Keratinocyte (primary cell): ENCODE results near the gene MCTP2. TPM values are rescaled to one million over a fixed set of nuclear protein-coding genes. Genes with fewer than 3 reads are reported as not detected.
A peak's percentile ranks its signal among the peaks of the same experiment; 100 is the strongest.

Experiments
- DNase-seq: peaks from one replicate; pipeline ENCODE4 v3.0.0-alpha.2; 2011; ENCODE audit warnings: low read depth, missing footprints, low spot score
- FAIRE-seq: peaks from 2 replicates; lab custom pipeline; 2011; peaks lifted over from hg19 to GRCh38; lab: Jason Lieb, UNC
- H2AFZ ChIP-seq: 2 replicates; pipeline ENCODE4 v1.6.0; 2012; ENCODE audit warnings: low read length, control low read depth, inconsistent platforms; ENCODE audit not compliant: control insufficient read depth
- H3K27ac ChIP-seq: 2 replicates; pipeline ENCODE4 v1.5.1; 2011; ENCODE audit warnings: low read length; ENCODE audit not compliant: control insufficient read depth, insufficient read depth
- H3K27me3 ChIP-seq: 3 replicates; pipeline ENCODE4 v1.6.0; 2011; ENCODE audit warnings: low read length; ENCODE audit not compliant: control insufficient read depth, insufficient read depth; ENCODE audit errors: extremely low read depth
- H3K36me3 ChIP-seq, 2 experiments: 2 replicates in 1 of 2; 3 replicates in 1 of 2; pipeline ENCODE4 v1.5.1; 2011; ENCODE audit warnings: low read length in 2 of 2, mild to moderate bottlenecking in 1 of 2; ENCODE audit not compliant: control insufficient read depth in 2 of 2, insufficient read depth in 2 of 2; ENCODE audit errors: extremely low read depth in 1 of 2
- H3K4me1 ChIP-seq: 3 replicates; pipeline ENCODE4 v1.5.1; 2011; ENCODE audit warnings: low read length; ENCODE audit not compliant: control insufficient read depth, insufficient read depth; ENCODE audit errors: extremely low read depth
- H3K4me2 ChIP-seq: 3 replicates; pipeline ENCODE4 v1.6.0; 2011; ENCODE audit warnings: low read depth, low read length; ENCODE audit not compliant: control insufficient read depth, insufficient read depth; ENCODE audit errors: extremely low read depth
- H3K4me3 ChIP-seq, 3 experiments: fragments of 200-600 bp in 1 of 3; sonication (generic) in 1 of 3; 2 replicates in 2 of 3; 3 replicates in 1 of 3; pipeline ENCODE4 v1.5.1; 2011 to 2016; ENCODE audit warnings: low read length in 3 of 3, mild to moderate bottlenecking in 3 of 3, control low read depth in 2 of 3, inconsistent platforms in 1 of 3, low read depth in 1 of 3, mixed read lengths in 1 of 3, mixed run types in 1 of 3, moderate library complexity in 1 of 3; ENCODE audit not compliant: control insufficient read depth in 2 of 3, insufficient read depth in 2 of 3; ENCODE audit errors: extremely low read depth in 1 of 3
- H3K79me2 ChIP-seq: 2 replicates; pipeline ENCODE4 v1.6.0; 2012; ENCODE audit warnings: low read length; ENCODE audit not compliant: control insufficient read depth, insufficient read depth
- H3K9ac ChIP-seq: 3 replicates; pipeline ENCODE4 v1.6.0; 2011; ENCODE audit warnings: low read length; ENCODE audit not compliant: control insufficient read depth, insufficient read depth; ENCODE audit errors: extremely low read depth
- H3K9me1 ChIP-seq: 3 replicates; pipeline ENCODE4 v1.6.0; 2011; ENCODE audit warnings: low read length; ENCODE audit not compliant: control insufficient read depth, insufficient read depth; ENCODE audit errors: extremely low read depth
- H3K9me3 ChIP-seq: 2 replicates; pipeline ENCODE4 v1.5.1; 2012; ENCODE audit warnings: low read depth, low read length; ENCODE audit not compliant: control insufficient read depth
- H4K20me1 ChIP-seq: 3 replicates; pipeline ENCODE4 v1.6.0; 2011; ENCODE audit warnings: low read length; ENCODE audit not compliant: control insufficient read depth, insufficient read depth; ENCODE audit errors: extremely low read depth
- EZH2 ChIP-seq: IDR thresholded peaks from one replicate; pipeline ENCODE4 v1.6.1; 2012; ENCODE audit warnings: inconsistent platforms, mild to moderate bottlenecking, low read length, moderate library complexity
- dilution Hi-C: fragments of 300-500 bp; cut with MboI; formaldehyde crosslinking; loops from one replicate; pipeline ENCODE4 v1.7.0; 2020; ENCODE audit warnings: low sequenced_read_pairs; ENCODE audit not compliant: extremely low pct_ligation_motif_present
- polyA plus RNA-seq, 5 experiments: library from polyadenylated mRNA; depleted of rRNA in 3 of 5; stranded (reverse) in 3 of 5; stranded (forward) in 1 of 5; unstranded in 1 of 5; fragments of >200 nt; gene quantifications; 1 replicate in 1 of 5; 2 replicates in 3 of 5; 3 replicates in 1 of 5; pipeline versions ENCODE4 v1.2.1 to v1.2.3, GENCODE V29; 2011 to 2012; ENCODE audit warnings: missing spikeins in 2 of 5, low read depth in 1 of 5, low replicate concordance in 1 of 5
- TF ChIP-seq, protein P1 (sequence below), 3 experiments: IDR thresholded peaks in 1 of 3; conservative IDR thresholded peaks in 1 of 3; optimal IDR thresholded peaks in 1 of 3; 2 replicates in 2 of 3; 3 replicates in 1 of 3; pipeline versions ENCODE3 to v1.5.1; 2011; ENCODE audit warnings: low read length in 3 of 3, mild to moderate bottlenecking in 3 of 3, moderate library complexity in 2 of 3, control low read depth in 1 of 3, inconsistent platforms in 1 of 3; ENCODE audit not compliant: insufficient read depth in 2 of 3; ENCODE audit errors: extremely low read depth in 1 of 3

The MCTP2 gene
- polyA plus RNA-seq, 1 donor (not counting 4 experiments of a cell fraction or from before 2014, with no cell fraction given), result 22.0 TPM

DNA sequence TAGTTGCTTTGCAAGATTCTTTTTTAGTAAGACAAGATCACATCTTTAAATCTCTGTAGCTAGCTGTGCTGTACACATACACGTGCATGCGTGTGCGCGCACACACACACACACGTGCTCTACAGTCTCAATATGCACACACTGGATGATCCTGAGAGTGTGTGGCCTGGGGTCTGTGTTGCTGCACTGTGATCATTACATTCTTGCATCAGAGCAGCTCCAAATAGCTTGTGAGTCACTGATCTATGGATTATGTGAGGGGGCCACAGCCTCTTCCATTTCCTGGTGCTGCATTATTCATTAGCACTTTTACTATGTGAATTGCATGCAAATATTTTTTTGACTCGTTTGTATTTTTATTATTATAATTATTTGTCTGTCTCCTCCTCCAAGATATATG, 34.6 kb downstream of the MCTP2 start:
- H3K9ac ChIP-seq, result no peak overlapping the region
- no peaks in the 10 kb centered on the region for H3K9me3 ChIP-seq
- DNase-seq, result no peak
- no peak overlapping the region for H2AFZ ChIP-seq
- no peaks in the 10 kb centered on the region for H3K27me3 ChIP-seq
- FAIRE-seq, result peak; percentile 44
- H3K4me1 ChIP-seq, result peaks cover 11% of the 10 kb centered on the region
- no peaks in the 10 kb centered on the region for H3K9me1 ChIP-seq
- TF ChIP-seq, protein P1, sequence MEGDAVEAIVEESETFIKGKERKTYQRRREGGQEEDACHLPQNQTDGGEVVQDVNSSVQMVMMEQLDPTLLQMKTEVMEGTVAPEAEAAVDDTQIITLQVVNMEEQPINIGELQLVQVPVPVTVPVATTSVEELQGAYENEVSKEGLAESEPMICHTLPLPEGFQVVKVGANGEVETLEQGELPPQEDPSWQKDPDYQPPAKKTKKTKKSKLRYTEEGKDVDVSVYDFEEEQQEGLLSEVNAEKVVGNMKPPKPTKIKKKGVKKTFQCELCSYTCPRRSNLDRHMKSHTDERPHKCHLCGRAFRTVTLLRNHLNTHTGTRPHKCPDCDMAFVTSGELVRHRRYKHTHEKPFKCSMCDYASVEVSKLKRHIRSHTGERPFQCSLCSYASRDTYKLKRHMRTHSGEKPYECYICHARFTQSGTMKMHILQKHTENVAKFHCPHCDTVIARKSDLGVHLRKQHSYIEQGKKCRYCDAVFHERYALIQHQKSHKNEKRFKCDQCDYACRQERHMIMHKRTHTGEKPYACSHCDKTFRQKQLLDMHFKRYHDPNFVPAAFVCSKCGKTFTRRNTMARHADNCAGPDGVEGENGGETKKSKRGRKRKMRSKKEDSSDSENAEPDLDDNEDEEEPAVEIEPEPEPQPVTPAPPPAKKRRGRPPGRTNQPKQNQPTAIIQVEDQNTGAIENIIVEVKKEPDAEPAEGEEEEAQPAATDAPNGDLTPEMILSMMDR (optimal IDR thresholded peaks at IDR 0.05 in 1 of 3, IDR thresholded peaks at IDR 0.05 in 1 of 3, conservative IDR thresholded peaks at IDR 0.05 in 1 of 3; ENCODE audit: extremely low read depth in 1 of 3, insufficient read depth in 2 of 3, low read length in 3 of 3), result no peak
- TF ChIP-seq EZH2, result no peak
- no peaks in the 10 kb centered on the region for H3K36me3 ChIP-seq
- peaks cover 17% of the 10 kb centered on the region for H3K79me2 ChIP-seq
- H3K27ac ChIP-seq, result no peak overlapping the region
- no peaks in the 10 kb centered on the region for H4K20me1 ChIP-seq
- H3K4me2 ChIP-seq, result no peak overlapping the region
- no peak overlapping the region for H3K4me3 ChIP-seq
- dilution Hi-C loops, result no loop called here

DNA sequence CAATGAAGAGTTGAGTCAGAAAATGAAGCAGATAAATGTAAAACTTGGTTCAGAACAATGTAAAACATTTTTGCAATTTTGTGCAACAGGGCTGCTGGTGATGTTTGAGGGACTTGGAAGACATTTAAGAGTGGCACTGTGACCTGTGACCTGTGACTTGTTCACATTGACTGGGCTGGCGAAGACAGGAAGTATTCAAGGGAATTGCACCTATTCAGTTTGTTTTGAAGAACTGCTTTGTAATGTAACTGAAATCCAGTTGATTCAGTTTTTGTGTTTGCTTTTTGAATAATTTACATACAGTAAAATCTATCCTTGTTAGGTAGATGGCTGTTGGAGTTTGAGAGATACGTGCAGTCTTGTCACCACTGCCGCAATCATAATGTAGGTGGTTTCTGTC, 35.4 kb downstream of the MCTP2 start:
- Histone ChIP-seq H2AFZ (no peak overlapping the region), H3K4me1 (peaks cover 11% of the 10 kb centered on the region), H3K9ac (no peak overlapping the region), H3K9me3 (no peaks in the 10 kb centered on the region), H3K4me2 (no peak overlapping the region), H3K9me1 (no peaks in the 10 kb centered on the region), H4K20me1 (no peaks in the 10 kb centered on the region), H3K36me3 (no peaks in the 10 kb centered on the region), H3K27ac (no peak overlapping the region), H3K27me3 (no peaks in the 10 kb centered on the region), H3K4me3 (no peak overlapping the region), H3K79me2 (peaks cover 12% of the 10 kb centered on the region)
- no peak for DNase-seq
- dilution Hi-C loops, result no loop called here
- FAIRE-seq, result peak; percentile 44
- TF ChIP-seq, protein P1 (optimal IDR thresholded peaks at IDR 0.05 in 1 of 3, IDR thresholded peaks at IDR 0.05 in 1 of 3, conservative IDR thresholded peaks at IDR 0.05 in 1 of 3; ENCODE audit: extremely low read depth in 1 of 3, insufficient read depth in 2 of 3, low read length in 3 of 3), result no peak
- no peak for TF ChIP-seq EZH2
